Mammary epithelial cell (primary cell): ENCODE measurements around the gene TMEM39A.

Experiments
- EZH2 ChIP-seq: IDR thresholded peaks from 2 replicates; pipeline ENCODE4 v1.6.1; 2012; ENCODE audit warnings: low read length, inconsistent platforms, borderline replicate concordance
- TF ChIP-seq, protein P1 (sequence below), 2 donors: IDR thresholded peaks in 1 of 2; conservative IDR thresholded peaks in 1 of 2; 2 replicates each; pipeline ENCODE4 v1.5.1; 2011 to 2012; ENCODE audit warnings: inconsistent platforms in 2 of 2, low read length in 2 of 2, mild to moderate bottlenecking in 2 of 2, control low read depth in 1 of 2, low read depth in 1 of 2; ENCODE audit not compliant: insufficient read depth in 1 of 2; ENCODE audit errors: extremely low read depth in 1 of 2

DNA sequence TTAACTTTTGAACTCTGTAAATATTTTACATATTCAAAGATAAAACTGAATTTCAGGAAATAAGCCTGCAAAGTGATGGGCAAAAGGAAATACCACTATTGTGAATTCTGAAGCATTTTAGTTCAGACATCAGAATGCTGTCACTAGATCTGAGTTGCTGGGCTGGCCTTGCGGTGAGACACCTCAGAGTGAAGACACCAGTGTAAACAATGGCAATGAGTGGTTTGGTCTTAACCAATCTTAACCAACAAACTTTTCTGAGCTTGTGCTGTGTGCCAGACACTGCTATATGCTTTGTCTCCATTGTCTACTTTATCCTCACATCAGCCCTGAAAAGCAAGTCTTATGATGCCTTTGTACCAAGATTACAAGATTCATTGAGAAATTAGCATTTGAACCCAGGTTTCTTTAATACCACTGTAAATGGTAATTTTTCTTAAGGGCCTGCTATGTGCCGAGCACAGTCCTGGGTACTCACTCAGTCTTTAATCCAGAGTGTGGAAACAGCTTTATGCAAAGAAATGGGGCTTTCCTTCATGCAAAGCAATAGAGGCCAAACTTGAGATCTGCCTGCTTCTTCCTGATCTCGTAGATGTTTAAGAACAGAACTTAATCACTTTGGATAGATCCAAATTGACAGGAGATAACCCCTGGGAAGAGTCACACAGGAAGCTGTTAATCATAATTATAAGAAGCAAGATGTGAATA, 55.0 kb downstream of the TMEM39A start:
- TF ChIP-seq, protein P1, sequence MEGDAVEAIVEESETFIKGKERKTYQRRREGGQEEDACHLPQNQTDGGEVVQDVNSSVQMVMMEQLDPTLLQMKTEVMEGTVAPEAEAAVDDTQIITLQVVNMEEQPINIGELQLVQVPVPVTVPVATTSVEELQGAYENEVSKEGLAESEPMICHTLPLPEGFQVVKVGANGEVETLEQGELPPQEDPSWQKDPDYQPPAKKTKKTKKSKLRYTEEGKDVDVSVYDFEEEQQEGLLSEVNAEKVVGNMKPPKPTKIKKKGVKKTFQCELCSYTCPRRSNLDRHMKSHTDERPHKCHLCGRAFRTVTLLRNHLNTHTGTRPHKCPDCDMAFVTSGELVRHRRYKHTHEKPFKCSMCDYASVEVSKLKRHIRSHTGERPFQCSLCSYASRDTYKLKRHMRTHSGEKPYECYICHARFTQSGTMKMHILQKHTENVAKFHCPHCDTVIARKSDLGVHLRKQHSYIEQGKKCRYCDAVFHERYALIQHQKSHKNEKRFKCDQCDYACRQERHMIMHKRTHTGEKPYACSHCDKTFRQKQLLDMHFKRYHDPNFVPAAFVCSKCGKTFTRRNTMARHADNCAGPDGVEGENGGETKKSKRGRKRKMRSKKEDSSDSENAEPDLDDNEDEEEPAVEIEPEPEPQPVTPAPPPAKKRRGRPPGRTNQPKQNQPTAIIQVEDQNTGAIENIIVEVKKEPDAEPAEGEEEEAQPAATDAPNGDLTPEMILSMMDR (conservative IDR thresholded peaks at IDR 0.05 in 1 of 2, IDR thresholded peaks at IDR 0.05 in 1 of 2; ENCODE audit: extremely low read depth in 1 of 2, insufficient read depth in 1 of 2, low read depth in 1 of 2, low read length in 2 of 2) = no peak
- TF ChIP-seq EZH2 = no peak
